NT2/D1 (cell line): ENCODE data around the gene GAS6.

Experiments
- DNase-seq: peaks from one replicate; pipeline ENCODE4 v3.0.0-alpha.2; 2011; ENCODE audit warnings: low read depth, low spot score
- H3K27me3 ChIP-seq: 2 replicates; pipeline ENCODE4 v1.6.0; 2011; ENCODE audit warnings: mild to moderate bottlenecking; ENCODE audit not compliant: insufficient read length, insufficient read depth
- H3K36me3 ChIP-seq: 2 replicates; pipeline ENCODE4 v1.6.1; 2011; ENCODE audit warnings: mild to moderate bottlenecking, low read length, mixed read lengths; ENCODE audit not compliant: insufficient read depth, insufficient read length
- H3K4me1 ChIP-seq: 2 replicates; pipeline ENCODE4 v1.5.1; 2011; ENCODE audit not compliant: insufficient read depth, insufficient read length
- H3K4me3 ChIP-seq: 2 replicates; pipeline ENCODE4 v1.5.1; 2011; ENCODE audit warnings: low read depth; ENCODE audit not compliant: insufficient read length
- H3K9ac ChIP-seq: 2 replicates; pipeline ENCODE4 v1.6.0; 2011; ENCODE audit warnings: low read depth; ENCODE audit not compliant: insufficient read length
- H3K9me3 ChIP-seq: 2 replicates; pipeline ENCODE4 v1.5.1; 2011; ENCODE audit warnings: mild to moderate bottlenecking, low read length; ENCODE audit not compliant: insufficient read depth
- SUZ12 ChIP-seq: IDR thresholded peaks from 2 replicates; pipeline ENCODE4 v1.6.1; 2011; ENCODE audit not compliant: insufficient read length, insufficient read depth; ENCODE audit errors: extremely low read depth
- YY1 ChIP-seq: IDR thresholded peaks from 2 replicates; pipeline ENCODE4 v1.6.1; 2011; ENCODE audit not compliant: insufficient read length, insufficient read depth
- ZNF274 ChIP-seq: IDR thresholded peaks from 2 replicates; pipeline ENCODE4 v1.6.1; 2011; ENCODE audit warnings: mild to moderate bottlenecking, low read depth, low read length

Gene GAS6

DNA sequence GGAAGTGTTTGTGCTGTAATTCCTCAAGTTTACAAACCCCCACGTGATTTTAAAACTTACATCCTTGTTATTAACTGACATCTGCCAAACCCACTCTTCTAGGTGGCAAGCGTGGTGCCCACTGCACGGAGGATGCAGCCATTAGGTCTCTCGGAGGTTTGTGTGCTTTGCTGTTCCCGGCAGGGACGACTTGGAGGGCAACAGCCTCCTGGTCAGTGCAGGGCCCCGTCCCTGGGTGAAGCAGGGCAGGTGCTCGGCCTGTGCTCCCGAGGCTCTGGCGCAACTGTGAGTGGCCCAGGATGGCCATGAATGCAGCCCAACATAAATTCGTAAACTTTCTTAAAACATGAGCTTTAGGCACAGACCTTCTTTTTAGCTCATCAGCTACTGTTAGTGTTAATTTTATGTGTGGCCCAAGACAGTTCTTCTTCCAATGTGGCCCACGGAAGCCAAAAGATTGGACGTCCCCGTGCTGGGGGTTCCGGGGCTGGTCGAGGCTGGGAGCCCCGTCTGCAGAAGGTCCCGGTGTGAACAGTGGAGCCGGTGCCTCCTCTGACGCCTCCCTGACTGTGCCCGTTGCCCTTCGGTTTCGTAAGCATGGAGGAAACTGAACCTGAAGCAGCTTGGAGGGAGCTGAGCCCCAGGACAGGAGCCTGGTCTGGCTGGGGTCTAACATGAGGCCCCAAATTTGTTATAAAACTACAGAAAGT lies 11.9 kb downstream of the GAS6 start:
- no peak overlapping the region for H3K4me3 ChIP-seq
- no peaks in the 10 kb centered on the region for H3K9me3 ChIP-seq
- H3K36me3 ChIP-seq = peaks cover 46% of the 10 kb centered on the region
- peaks cover 11% of the 10 kb centered on the region for H3K4me1 ChIP-seq
- DNase-seq = no peak
- TF ChIP-seq ZNF274 = no peak
- no peak for TF ChIP-seq SUZ12
- TF ChIP-seq YY1 = no peak
- no peak overlapping the region for H3K9ac ChIP-seq
- H3K27me3 ChIP-seq = no peaks in the 10 kb centered on the region

DNA sequence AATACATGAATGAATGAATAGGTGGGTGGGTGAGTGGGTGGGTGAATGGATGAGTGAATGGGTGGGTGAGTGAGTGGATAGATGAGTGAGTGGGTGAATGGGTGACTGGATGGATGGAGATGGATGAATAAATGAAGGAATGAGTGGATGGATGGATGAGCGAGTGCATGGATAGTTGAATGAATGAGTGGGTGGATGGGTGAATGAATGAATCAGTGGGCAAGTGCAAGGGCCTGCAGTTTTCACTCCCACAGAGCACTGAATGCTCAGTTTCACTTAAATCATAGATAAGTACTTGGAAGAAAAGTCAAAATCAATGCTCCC lies 12.4 kb downstream of the GAS6 start:
- H3K4me3 ChIP-seq = no peak overlapping the region
- H3K9me3 ChIP-seq = no peaks in the 10 kb centered on the region
- H3K9ac ChIP-seq = no peak overlapping the region
- H3K27me3 ChIP-seq = no peaks in the 10 kb centered on the region
- H3K4me1 ChIP-seq = peaks cover 11% of the 10 kb centered on the region
- TF ChIP-seq YY1 = no peak
- TF ChIP-seq SUZ12 = no peak
- no peak for TF ChIP-seq ZNF274
- peaks cover 48% of the 10 kb centered on the region for H3K36me3 ChIP-seq
- DNase-seq = no peak

GRCh38 chr13:113850722-113851479 lies 13.0 kb downstream of the GAS6 start:
- Histone ChIP-seq H3K9ac (no peak overlapping the region), H3K4me1 (peaks cover 11% of the 10 kb centered on the region), H3K4me3 (no peak overlapping the region), H3K36me3 (peaks cover 48% of the 10 kb centered on the region), H3K27me3 (no peaks in the 10 kb centered on the region), H3K9me3 (no peaks in the 10 kb centered on the region)
- no peak for DNase-seq
- TF ChIP-seq ZNF274 = no peak
- TF ChIP-seq YY1 = no peak
- no peak for TF ChIP-seq SUZ12

GRCh38 chr13:113849981-113850721 lies 13.7 kb downstream of the GAS6 start:
- no peak overlapping the region for H3K4me3 ChIP-seq
- no peak for DNase-seq
- peaks cover 11% of the 10 kb centered on the region for H3K4me1 ChIP-seq
- H3K9me3 ChIP-seq = no peaks in the 10 kb centered on the region
- TF ChIP-seq SUZ12 (no peak), YY1 (no peak), ZNF274 (no peak)
- H3K36me3 ChIP-seq = peaks cover 54% of the 10 kb centered on the region
- no peak overlapping the region for H3K9ac ChIP-seq
- H3K27me3 ChIP-seq = no peaks in the 10 kb centered on the region

DNA sequence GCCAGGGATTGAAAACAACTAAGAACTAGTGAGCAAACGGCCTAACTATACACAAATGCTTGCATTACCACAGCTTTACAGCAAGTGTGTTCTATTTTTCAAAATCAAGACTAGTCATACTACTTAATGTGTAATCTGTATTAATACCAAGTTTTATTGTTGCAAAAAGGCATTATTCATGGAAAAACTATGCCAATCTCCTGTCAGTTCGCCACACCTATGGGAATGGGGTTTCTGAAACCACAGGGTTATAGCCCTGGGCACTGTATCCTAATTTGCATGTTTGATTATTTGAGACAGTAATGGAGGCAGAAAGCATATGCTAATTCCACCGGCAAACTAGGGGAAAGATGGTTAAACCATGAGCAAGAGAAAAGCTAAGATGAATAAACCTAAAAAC lies 14.3 kb downstream of the GAS6 start:
- Histone ChIP-seq H3K4me3 (no peak overlapping the region), H3K27me3 (no peaks in the 10 kb centered on the region), H3K36me3 (peaks cover 60% of the 10 kb centered on the region), H3K9ac (no peak overlapping the region), H3K9me3 (no peaks in the 10 kb centered on the region), H3K4me1 (peaks cover 12% of the 10 kb centered on the region)
- TF ChIP-seq SUZ12 (no peak), ZNF274 (no peak), YY1 (no peak)
- no peak for DNase-seq

DNA sequence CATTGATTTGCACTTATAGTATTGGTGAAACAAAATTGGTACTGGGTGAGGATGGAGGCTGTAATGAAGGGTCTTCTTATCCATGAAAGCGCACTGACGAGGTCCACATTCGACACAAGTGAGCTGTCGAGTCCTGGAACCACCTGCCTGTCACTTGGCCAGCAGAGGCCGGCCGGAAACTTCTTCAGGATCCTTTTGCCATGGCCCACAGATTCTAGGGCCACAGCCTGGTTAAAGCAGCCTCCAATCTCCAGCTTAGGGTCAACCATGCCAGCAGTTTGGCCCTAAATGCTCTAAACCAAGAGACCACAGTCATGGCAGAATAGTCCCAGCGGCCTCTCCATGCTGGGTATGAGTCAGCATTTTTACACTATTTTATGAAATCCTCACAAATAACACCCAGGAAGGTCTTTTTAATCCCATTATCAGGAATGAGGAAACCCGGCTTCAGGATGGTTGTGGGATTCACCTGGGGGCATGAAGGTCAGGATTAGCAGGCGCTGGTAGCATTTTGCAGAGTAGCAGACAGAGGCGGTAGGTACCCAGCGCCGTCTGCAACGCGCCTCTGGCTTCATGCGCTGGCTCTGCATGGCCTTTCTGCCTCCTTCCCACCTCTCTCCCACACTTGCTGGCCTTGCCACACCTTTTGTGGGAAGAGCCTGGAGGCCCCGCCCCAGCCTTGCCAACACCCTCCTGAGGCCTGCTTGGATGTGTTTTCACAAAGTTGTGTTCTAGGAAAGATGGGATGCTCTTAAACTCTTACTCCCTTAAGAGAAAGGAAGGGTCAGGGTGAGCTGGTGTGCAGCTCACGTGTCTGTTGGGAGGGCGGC lies 15.2 kb downstream of the GAS6 start:
- H3K27me3 ChIP-seq = no peaks in the 10 kb centered on the region
- H3K36me3 ChIP-seq = peaks cover 63% of the 10 kb centered on the region
- H3K9ac ChIP-seq = no peak overlapping the region
- peaks cover 5% of the 10 kb centered on the region for H3K4me1 ChIP-seq
- H3K9me3 ChIP-seq = no peaks in the 10 kb centered on the region
- no peak for DNase-seq
- H3K4me3 ChIP-seq = no peak overlapping the region
- TF ChIP-seq YY1 (no peak), SUZ12 (no peak), ZNF274 (no peak)
